Liver (tissue), 9 donors: ENCODE measurements around the gene DDX41. TPM values are rescaled to one million over a fixed set of nuclear protein-coding genes. Genes with fewer than 3 reads are reported as not detected.
A peak's percentile ranks its signal among the peaks of the same experiment; 100 is the strongest.

Experiments used
- DNase-seq: peaks from one replicate; pipeline ENCODE4 v3.0.0-alpha.2; 2017; ENCODE audit warnings: low spot score
- H3K27ac ChIP-seq, 2 donors: one replicate each; pipeline ENCODE4 v1.7.0; 2013; ENCODE audit warnings: inconsistent platforms in 2 of 2, low read length in 2 of 2, control low read depth in 1 of 2, low read depth in 1 of 2, mild to moderate bottlenecking in 1 of 2
- H3K27me3 ChIP-seq, 4 donors: one replicate each; pipeline versions ENCODE4 v1.6.1 to v1.7.0; 2013; ENCODE audit warnings: low read length in 3 of 4, inconsistent platforms in 1 of 4, mild to moderate bottlenecking in 1 of 4, moderate library complexity in 1 of 4; ENCODE audit not compliant: control insufficient read depth in 4 of 4, insufficient read depth in 4 of 4
- H3K36me3 ChIP-seq, 4 donors: one replicate each; pipeline versions ENCODE4 v1.6.1 to v1.7.0; 2013; ENCODE audit warnings: low read length in 3 of 4, mild to moderate bottlenecking in 3 of 4, low read depth in 1 of 4, moderate library complexity in 1 of 4; ENCODE audit not compliant: control insufficient read depth in 4 of 4, insufficient read depth in 3 of 4
- H3K4me1 ChIP-seq, 4 donors: one replicate each; pipeline versions ENCODE4 v1.6.1 to v1.7.0; 2013; ENCODE audit warnings: low read length in 3 of 4, mild to moderate bottlenecking in 3 of 4, moderate library complexity in 1 of 4; ENCODE audit not compliant: control insufficient read depth in 4 of 4, insufficient read depth in 4 of 4
- H3K4me3 ChIP-seq, 3 donors: one replicate each; pipeline versions ENCODE4 v1.6.1 to v1.7.0; 2013; ENCODE audit warnings: low read length in 3 of 3, control low read depth in 1 of 3, low read depth in 1 of 3, mild to moderate bottlenecking in 1 of 3
- H3K9ac ChIP-seq, 2 donors: one replicate each; pipeline ENCODE4 v1.7.0; 2013; ENCODE audit warnings: low read length in 2 of 2, mild to moderate bottlenecking in 2 of 2, moderate library complexity in 2 of 2, control low read depth in 1 of 2, low read depth in 1 of 2
- H3K9me3 ChIP-seq, 4 donors: one replicate each; pipeline versions ENCODE4 v1.6.1 to v1.7.0; 2013; ENCODE audit warnings: low read length in 3 of 4; ENCODE audit not compliant: control insufficient read depth in 4 of 4
- EGR1 ChIP-seq, 2 donors: IDR thresholded peaks; 2 replicates each; pipeline ENCODE4 v1.6.1; 2016 to 2018; ENCODE audit warnings: antibody characterized with exemption in 2 of 2, low read depth in 2 of 2
- FOXA1 ChIP-seq: IDR thresholded peaks from 2 replicates; pipeline ENCODE4 v1.6.1; 2016; ENCODE audit warnings: antibody characterized with exemption
- FOXA2 ChIP-seq: IDR thresholded peaks from 2 replicates; pipeline ENCODE4 v1.6.1; 2016; ENCODE audit warnings: antibody characterized with exemption
- GABPA ChIP-seq, 2 donors: IDR thresholded peaks in 1 of 2; conservative IDR thresholded peaks in 1 of 2; 2 replicates each; pipeline ENCODE4 v1.6.1; 2016; ENCODE audit warnings: antibody characterized with exemption in 2 of 2, mild to moderate bottlenecking in 1 of 2, moderate library complexity in 1 of 2
- HNF4A ChIP-seq, 2 donors: conservative IDR thresholded peaks; 2 replicates each; pipeline ENCODE4 v1.6.1; 2016; ENCODE audit warnings: antibody characterized with exemption in 2 of 2, mild to moderate bottlenecking in 2 of 2
- HNF4G ChIP-seq: IDR thresholded peaks from 2 replicates; pipeline ENCODE4 v1.6.1; 2016; ENCODE audit warnings: antibody characterized with exemption
- JUND ChIP-seq, 2 donors: IDR thresholded peaks; 2 replicates each; pipeline ENCODE4 v1.6.1; 2016; ENCODE audit warnings: antibody characterized with exemption in 2 of 2
- MAX ChIP-seq: IDR thresholded peaks from 2 replicates; pipeline ENCODE4 v1.6.1; 2016; ENCODE audit warnings: antibody characterized with exemption
- REST ChIP-seq: IDR thresholded peaks from 2 replicates; pipeline ENCODE4 v1.6.1; 2016; ENCODE audit warnings: antibody characterized with exemption, mild to moderate bottlenecking
- RXRA ChIP-seq, 2 donors: IDR thresholded peaks; 2 replicates each; pipeline ENCODE4 v1.6.1; 2017 to 2018; ENCODE audit warnings: antibody characterized with exemption in 2 of 2, mild to moderate bottlenecking in 1 of 2
- SP1 ChIP-seq: IDR thresholded peaks from 2 replicates; pipeline ENCODE4 v1.6.1; 2018; ENCODE audit warnings: antibody characterized with exemption, mild to moderate bottlenecking
- TAF1 ChIP-seq: conservative IDR thresholded peaks from 2 replicates; pipeline ENCODE4 v1.6.1; 2016; ENCODE audit warnings: antibody characterized with exemption, mild to moderate bottlenecking
- YY1 ChIP-seq: IDR thresholded peaks from 2 replicates; pipeline ENCODE4 v1.6.1; 2016; ENCODE audit warnings: antibody characterized with exemption, mild to moderate bottlenecking
- WGBS: extraction: QIAGEN DNeasy Blood & Tissue Kit; methylation state at CpG from one replicate; pipeline ENCODE4 v1.1.7; 2013; 5-methylcytosine and 5-hydroxymethylcytosine counted together
- polyA plus RNA-seq, 2 donors: library from polyadenylated mRNA; stranded (reverse) in 1 of 2; unstranded in 1 of 2; fragments of 200-250 nt in 1 of 2; fragments of >200 nt in 1 of 2; fragmentation: Nextera tagmentation in 1 of 2; extraction: Ambion mirVana in 1 of 2; gene quantifications; one replicate each; pipeline versions ENCODE4 v1.2.1 to v1.2.3, GENCODE V29; 2013 to 2015
- total RNA-seq, 2 donors: library from RNA; depleted of rRNA; stranded (reverse); fragments of >200 nt; gene quantifications; one replicate each; pipeline ENCODE4 v1.2.3, GENCODE V29; 2014
- TF ChIP-seq, protein P1 (sequence below): IDR thresholded peaks from 2 replicates; pipeline ENCODE4 v1.6.1; 2016; ENCODE audit warnings: antibody characterized with exemption
- TF ChIP-seq, protein P2 (sequence below): IDR thresholded peaks from 2 replicates; pipeline ENCODE4 v1.6.1; 2016; ENCODE audit warnings: antibody characterized with exemption
- TF ChIP-seq, protein P3 (sequence below): fragments of 150-350 bp; IDR thresholded peaks from 2 replicates; pipeline ENCODE4 v1.5.1; 2017; ENCODE audit warnings: improper control_type of control experiment, low read depth, low read length; ENCODE audit not compliant: missing input control
- donor health status: healthy.
- donor health status: healthy.
- donor health status: healthy.
- donor health status: healthy.
- donor health status: healthy.

The DDX41 gene
- total and polyA plus RNA-seq, 4 donors: 20.4 to 58.5 (median 45.6) TPM

DNA sequence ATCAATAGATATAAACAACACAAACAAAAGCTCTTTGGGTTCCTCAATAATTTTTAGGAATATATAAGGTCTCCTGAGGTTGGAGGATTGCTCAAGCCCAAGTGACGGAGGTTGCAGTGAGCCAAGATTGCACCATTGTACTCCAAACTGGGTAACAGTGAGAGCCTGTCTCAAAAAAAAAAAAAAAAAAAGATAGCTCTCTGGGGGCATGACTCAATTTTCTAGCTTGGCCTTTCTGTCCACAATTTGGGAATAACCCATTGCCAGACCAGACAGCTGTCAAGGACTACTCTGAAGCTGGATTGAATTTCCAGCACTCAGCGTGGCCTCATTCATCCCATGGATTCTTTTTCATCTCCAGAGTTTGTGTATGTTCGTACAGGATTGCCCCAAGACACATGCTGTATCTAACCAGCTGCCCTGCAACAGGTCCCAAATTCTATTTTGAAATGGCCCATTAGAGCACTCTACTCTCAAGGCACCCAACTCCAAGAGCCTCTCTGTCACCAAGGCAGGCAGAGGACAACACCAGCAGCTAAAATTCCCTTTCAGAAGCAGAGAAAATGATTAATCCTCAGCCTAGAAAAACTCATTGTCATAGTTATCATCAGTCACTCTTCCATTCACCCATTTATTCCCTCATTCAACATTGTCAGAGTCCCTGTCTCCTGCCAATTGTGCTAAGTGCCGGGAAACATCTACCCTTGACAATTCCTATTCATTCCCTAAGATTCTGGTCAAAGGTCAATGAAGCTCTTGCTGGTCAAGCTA, 28.9 kb upstream of the DDX41 start:
- no peak for DNase-seq
- Histone ChIP-seq H3K9ac (no peak overlapping the region), H3K9me3 (no peaks in the 10 kb centered on the region), H3K4me1 (peaks cover 7 to 27% (median 14%) of the 10 kb centered on the region in 4 donors), H3K4me3 (no peak overlapping the region), H3K27ac (peak overlapping the region; percentile 61 to 89), H3K27me3 (no peaks in the 10 kb centered on the region), H3K36me3 (peaks cover 0 to 7% (median 2%) of the 10 kb centered on the region in 4 donors)
- peak; percentile 50 to 62 for TF ChIP-seq RXRA (IDR thresholded peaks at IDR 0.05)
- TF ChIP-seq, protein P1, sequence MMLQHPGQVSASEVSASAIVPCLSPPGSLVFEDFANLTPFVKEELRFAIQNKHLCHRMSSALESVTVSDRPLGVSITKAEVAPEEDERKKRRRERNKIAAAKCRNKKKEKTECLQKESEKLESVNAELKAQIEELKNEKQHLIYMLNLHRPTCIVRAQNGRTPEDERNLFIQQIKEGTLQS: peak; percentile 71
- TF ChIP-seq, protein P2, sequence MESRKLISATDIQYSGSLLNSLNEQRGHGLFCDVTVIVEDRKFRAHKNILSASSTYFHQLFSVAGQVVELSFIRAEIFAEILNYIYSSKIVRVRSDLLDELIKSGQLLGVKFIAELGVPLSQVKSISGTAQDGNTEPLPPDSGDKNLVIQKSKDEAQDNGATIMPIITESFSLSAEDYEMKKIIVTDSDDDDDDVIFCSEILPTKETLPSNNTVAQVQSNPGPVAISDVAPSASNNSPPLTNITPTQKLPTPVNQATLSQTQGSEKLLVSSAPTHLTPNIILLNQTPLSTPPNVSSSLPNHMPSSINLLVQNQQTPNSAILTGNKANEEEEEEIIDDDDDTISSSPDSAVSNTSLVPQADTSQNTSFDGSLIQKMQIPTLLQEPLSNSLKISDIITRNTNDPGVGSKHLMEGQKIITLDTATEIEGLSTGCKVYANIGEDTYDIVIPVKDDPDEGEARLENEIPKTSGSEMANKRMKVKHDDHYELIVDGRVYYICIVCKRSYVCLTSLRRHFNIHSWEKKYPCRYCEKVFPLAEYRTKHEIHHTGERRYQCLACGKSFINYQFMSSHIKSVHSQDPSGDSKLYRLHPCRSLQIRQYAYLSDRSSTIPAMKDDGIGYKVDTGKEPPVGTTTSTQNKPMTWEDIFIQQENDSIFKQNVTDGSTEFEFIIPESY: no peak
- TF ChIP-seq REST: no peak
- TF ChIP-seq SP1: no peak
- TF ChIP-seq FOXA1: no peak
- TF ChIP-seq MAX: no peak
- TF ChIP-seq, protein P3, sequence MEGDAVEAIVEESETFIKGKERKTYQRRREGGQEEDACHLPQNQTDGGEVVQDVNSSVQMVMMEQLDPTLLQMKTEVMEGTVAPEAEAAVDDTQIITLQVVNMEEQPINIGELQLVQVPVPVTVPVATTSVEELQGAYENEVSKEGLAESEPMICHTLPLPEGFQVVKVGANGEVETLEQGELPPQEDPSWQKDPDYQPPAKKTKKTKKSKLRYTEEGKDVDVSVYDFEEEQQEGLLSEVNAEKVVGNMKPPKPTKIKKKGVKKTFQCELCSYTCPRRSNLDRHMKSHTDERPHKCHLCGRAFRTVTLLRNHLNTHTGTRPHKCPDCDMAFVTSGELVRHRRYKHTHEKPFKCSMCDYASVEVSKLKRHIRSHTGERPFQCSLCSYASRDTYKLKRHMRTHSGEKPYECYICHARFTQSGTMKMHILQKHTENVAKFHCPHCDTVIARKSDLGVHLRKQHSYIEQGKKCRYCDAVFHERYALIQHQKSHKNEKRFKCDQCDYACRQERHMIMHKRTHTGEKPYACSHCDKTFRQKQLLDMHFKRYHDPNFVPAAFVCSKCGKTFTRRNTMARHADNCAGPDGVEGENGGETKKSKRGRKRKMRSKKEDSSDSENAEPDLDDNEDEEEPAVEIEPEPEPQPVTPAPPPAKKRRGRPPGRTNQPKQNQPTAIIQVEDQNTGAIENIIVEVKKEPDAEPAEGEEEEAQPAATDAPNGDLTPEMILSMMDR: no peak
- no peak for TF ChIP-seq TAF1
- TF ChIP-seq YY1: no peak
- peak in 1 of 2 donors; percentile 47 for TF ChIP-seq HNF4A (conservative IDR thresholded peaks at IDR 0.05)
- TF ChIP-seq JUND (IDR thresholded peaks at IDR 0.05): peak; percentile 20 to 74
- 61% methylated on average over 4 of the region's 4 CpGs for WGBS

GRCh38 chr5:177542816-177543465, 26.2 kb upstream of the DDX41 start:
- Histone ChIP-seq H3K27ac (no peak overlapping the region), H3K4me1 (peaks cover 9 to 22% (median 14%) of the 10 kb centered on the region in 4 donors), H3K36me3 (peaks cover 7 to 8% (median 8%) of the 10 kb centered on the region in 4 donors), H3K4me3 (no peak overlapping the region), H3K9ac (no peak overlapping the region), H3K27me3 (no peaks in the 10 kb centered on the region), H3K9me3 (no peaks in the 10 kb centered on the region)
- DNase-seq: no peak
- 96% methylated on average over 4 of the region's 4 CpGs for WGBS
- TF ChIP-seq, protein P3: no peak
- TF ChIP-seq MAX: no peak
- no peak for TF ChIP-seq HNF4A (conservative IDR thresholded peaks at IDR 0.05)
- TF ChIP-seq EGR1 (IDR thresholded peaks at IDR 0.05; ENCODE audit: low read depth in 2 of 2): no peak
- TF ChIP-seq HNF4G: no peak
- TF ChIP-seq, protein P1: no peak
- TF ChIP-seq FOXA2: no peak
- TF ChIP-seq GABPA (IDR thresholded peaks at IDR 0.05 in 1 of 2, conservative IDR thresholded peaks at IDR 0.05 in 1 of 2): no peak
- TF ChIP-seq TAF1: no peak
- no peak for TF ChIP-seq YY1
